Inflammatory macrophage treated with lipopolysaccharide for 1 hour (primary cell): ENCODE measurements around the gene HECW1.
"Not testable (repeated sequence)": the region's sequence is repeated elsewhere in the genome, so short reads cannot be mapped to it uniquely, and the experiment has no call there.

Experiments used
- DNase-seq, 2 donors: peaks; one replicate each; pipeline ENCODE4 v3.0.0-alpha.2; 2020 to 2022

HECW1 gene

GRCh38 chr7:43588477-43589132 is 476.2 kb downstream of the HECW1 start:
- no peak for DNase-seq

GRCh38 chr7:43589133-43589478 is 476.7 kb downstream of the HECW1 start:
- DNase-seq: no peak

- no peak for DNase-seq
Observed at GRCh38 chr7:43589728-43590127, 477.3 kb downstream of the HECW1 start.

GRCh38 chr7:43590862-43591557 is 478.6 kb downstream of the HECW1 start:
- DNase-seq: no peak

GRCh38 chr7:43591558-43592180 is 479.2 kb downstream of the HECW1 start:
- DNase-seq: no peak

GRCh38 chr7:43592326-43592725 is 479.9 kb downstream of the HECW1 start:
- no peak for DNase-seq

- peak in 1 of 2 donors; percentile 20 for DNase-seq
Observed at GRCh38 chr7:43593010-43593409, 480.6 kb downstream of the HECW1 start.

GRCh38 chr7:43594020-43594419 is 481.6 kb downstream of the HECW1 start:
- DNase-seq: no peak

GRCh38 chr7:43596426-43596825 is 484.0 kb downstream of the HECW1 start:
- DNase-seq: not testable (repeated sequence)

- DNase-seq: no peak
Observed at GRCh38 chr7:43600056-43600455, 487.6 kb downstream of the HECW1 start.

GRCh38 chr7:43602256-43602655 is 489.8 kb downstream of the HECW1 start:
- DNase-seq: no peak

- no peak for DNase-seq
Observed at GRCh38 chr7:43604251-43604650, 491.8 kb downstream of the HECW1 start.

- no peak for DNase-seq
Observed at GRCh38 chr7:43609097-43609496, 496.6 kb downstream of the HECW1 start.

GRCh38 chr7:43612128-43612527 is 499.7 kb downstream of the HECW1 start:
- no peak for DNase-seq

- no peak for DNase-seq
Observed at GRCh38 chr7:43612599-43613589, 500.4 kb downstream of the HECW1 start.
